Measurements from ENCODE around the gene EFNA5.

- TF ChIP-seq POLR2A (IDR thresholded peaks at IDR 0.05; ENCODE audit: low read length), result no peak
- TF ChIP-seq GATA1 (IDR thresholded peaks at IDR 0.05; ENCODE audit: low read depth, low read length), result no peak
Observed at GRCh38 chr5:107676702-107677101, 6.0 kb upstream of the EFNA5 start.

All from erythroblast (primary cell).